ACC112 (cell line): ENCODE measurements around the gene TSHZ2.

Source experiments
- H2AFZ ChIP-seq: fragments of 200-600 bp; sonication (generic); one replicate; pipeline ENCODE4 v1.6.0; 2017; ENCODE audit warnings: antibody characterized with exemption, low read length; ENCODE audit not compliant: unreplicated experiment
- H3K27ac ChIP-seq: fragments of 200-600 bp; sonication (generic); 2 replicates; pipeline ENCODE4 v1.5.1; 2014; ENCODE audit warnings: low read depth, mild to moderate bottlenecking, antibody characterized with exemption, low read length, moderate library complexity
- H3K27me3 ChIP-seq: fragments of 200-600 bp; sonication (generic); 2 replicates; pipeline ENCODE4 v1.6.1; 2014; ENCODE audit warnings: mild to moderate bottlenecking, antibody characterized with exemption, low read length, moderate library complexity, mixed read lengths; ENCODE audit not compliant: insufficient read depth
- H3K36me3 ChIP-seq: fragments of 200-600 bp; sonication (generic); 2 replicates; pipeline ENCODE4 v1.6.1; 2016; ENCODE audit warnings: mild to moderate bottlenecking, antibody characterized with exemption, low read length, moderate library complexity, mixed read lengths; ENCODE audit not compliant: insufficient read depth
- H3K4me1 ChIP-seq: fragments of 200-600 bp; sonication (generic); one replicate; pipeline ENCODE4 v1.6.1; 2016; ENCODE audit warnings: low read length, mixed read lengths; ENCODE audit not compliant: insufficient read depth, unreplicated experiment, control insufficient read depth
- H3K4me3 ChIP-seq: fragments of 200-600 bp; sonication (generic); 2 replicates; pipeline ENCODE4 v1.5.1; 2014; ENCODE audit warnings: mild to moderate bottlenecking, low read depth, low read length
- H3K79me2 ChIP-seq: fragments of 200-600 bp; sonication (generic); one replicate; pipeline ENCODE4 v1.6.0; 2016; ENCODE audit warnings: low read length; ENCODE audit not compliant: control insufficient read depth, unreplicated experiment, insufficient read depth

TSHZ2 gene

GRCh38 chr20:52998268-52998667 is 26.1 kb downstream of the TSHZ2 start:
- Histone ChIP-seq H2AFZ (no peak overlapping the region), H3K27me3 (no peaks in the 10 kb centered on the region), H3K36me3 (no peaks in the 10 kb centered on the region), H3K4me1 (no peaks in the 10 kb centered on the region), H3K27ac (no peak overlapping the region), H3K4me3 (no peak overlapping the region), H3K79me2 (no peaks in the 10 kb centered on the region)

GRCh38 chr20:52999040-52999439 is 26.9 kb downstream of the TSHZ2 start:
- no peak overlapping the region for H3K27ac ChIP-seq
- no peaks in the 10 kb centered on the region for H3K27me3 ChIP-seq
- no peak overlapping the region for H2AFZ ChIP-seq
- no peaks in the 10 kb centered on the region for H3K79me2 ChIP-seq
- H3K36me3 ChIP-seq: no peaks in the 10 kb centered on the region
- no peaks in the 10 kb centered on the region for H3K4me1 ChIP-seq
- no peak overlapping the region for H3K4me3 ChIP-seq

GRCh38 chr20:53001498-53002301 is 29.5 kb downstream of the TSHZ2 start:
- Histone ChIP-seq H3K36me3 (no peaks in the 10 kb centered on the region), H3K4me3 (no peak overlapping the region), H3K79me2 (no peaks in the 10 kb centered on the region), H3K27ac (no peak overlapping the region), H2AFZ (no peak overlapping the region), H3K4me1 (no peaks in the 10 kb centered on the region), H3K27me3 (no peaks in the 10 kb centered on the region)

- Histone ChIP-seq H3K27me3 (no peaks in the 10 kb centered on the region), H3K4me3 (no peak overlapping the region), H3K36me3 (no peaks in the 10 kb centered on the region), H3K27ac (no peak overlapping the region), H2AFZ (no peak overlapping the region), H3K4me1 (no peaks in the 10 kb centered on the region), H3K79me2 (no peaks in the 10 kb centered on the region)
Observed at GRCh38 chr20:53002786-53003185, 30.6 kb downstream of the TSHZ2 start.

GRCh38 chr20:53003420-53004154 is 31.4 kb downstream of the TSHZ2 start:
- H3K27me3 ChIP-seq: no peaks in the 10 kb centered on the region

GRCh38 chr20:53004267-53004813 is 32.2 kb downstream of the TSHZ2 start:
- Histone ChIP-seq H2AFZ (no peak overlapping the region), H3K27ac (no peak overlapping the region), H3K27me3 (no peaks in the 10 kb centered on the region), H3K4me1 (no peaks in the 10 kb centered on the region), H3K36me3 (no peaks in the 10 kb centered on the region), H3K4me3 (no peak overlapping the region), H3K79me2 (no peaks in the 10 kb centered on the region)

More at GRCh38 chr20:53003420-53004154, 31.4 kb downstream of the TSHZ2 start:
- Histone ChIP-seq H3K4me1 (no peaks in the 10 kb centered on the region), H3K4me3 (no peak overlapping the region), H2AFZ (no peak overlapping the region), H3K36me3 (no peaks in the 10 kb centered on the region), H3K79me2 (no peaks in the 10 kb centered on the region), H3K27ac (no peak overlapping the region)

GRCh38 chr20:53009979-53010735 is 38.0 kb downstream of the TSHZ2 start:
- Histone ChIP-seq H3K27ac (no peak overlapping the region), H3K4me1 (no peaks in the 10 kb centered on the region), H3K36me3 (no peaks in the 10 kb centered on the region), H3K4me3 (no peak overlapping the region), H3K79me2 (no peaks in the 10 kb centered on the region), H2AFZ (no peak overlapping the region), H3K27me3 (no peaks in the 10 kb centered on the region)

GRCh38 chr20:53011640-53012039 is 39.5 kb downstream of the TSHZ2 start:
- Histone ChIP-seq H2AFZ (no peak overlapping the region), H3K4me3 (no peak overlapping the region), H3K4me1 (no peaks in the 10 kb centered on the region), H3K79me2 (no peaks in the 10 kb centered on the region), H3K27ac (no peak overlapping the region), H3K36me3 (no peaks in the 10 kb centered on the region), H3K27me3 (no peaks in the 10 kb centered on the region)

- H3K27me3 ChIP-seq: no peaks in the 10 kb centered on the region
- H3K4me1 ChIP-seq: no peaks in the 10 kb centered on the region
- H3K79me2 ChIP-seq: no peaks in the 10 kb centered on the region
- H3K36me3 ChIP-seq: no peaks in the 10 kb centered on the region
- H3K27ac ChIP-seq: no peak overlapping the region
- H2AFZ ChIP-seq: no peak overlapping the region
- no peak overlapping the region for H3K4me3 ChIP-seq
Observed at GRCh38 chr20:53013183-53013582, 41.0 kb downstream of the TSHZ2 start.

GRCh38 chr20:53013847-53014246 is 41.7 kb downstream of the TSHZ2 start:
- Histone ChIP-seq H2AFZ (no peak overlapping the region), H3K27me3 (no peaks in the 10 kb centered on the region), H3K4me3 (no peak overlapping the region)

More at GRCh38 chr20:53013847-53014246, 41.7 kb downstream of the TSHZ2 start:
- Histone ChIP-seq H3K27ac (no peak overlapping the region), H3K4me1 (no peaks in the 10 kb centered on the region), H3K36me3 (no peaks in the 10 kb centered on the region), H3K79me2 (no peaks in the 10 kb centered on the region)
